WI38 (cell line): ENCODE data around the gene ZBTB21.

ENCODE experiments used
- H3K4me3 ChIP-seq: 2 replicates; pipeline ENCODE4 v1.5.1; 2011; ENCODE audit warnings: low read depth, mild to moderate bottlenecking, control low read depth, low read length
- TF ChIP-seq, protein P1 (sequence below): IDR thresholded peaks from 2 replicates; pipeline ENCODE4 v1.5.1; 2012; ENCODE audit warnings: low read depth, mild to moderate bottlenecking, control low read depth, low read length

The ZBTB21 gene

DNA sequence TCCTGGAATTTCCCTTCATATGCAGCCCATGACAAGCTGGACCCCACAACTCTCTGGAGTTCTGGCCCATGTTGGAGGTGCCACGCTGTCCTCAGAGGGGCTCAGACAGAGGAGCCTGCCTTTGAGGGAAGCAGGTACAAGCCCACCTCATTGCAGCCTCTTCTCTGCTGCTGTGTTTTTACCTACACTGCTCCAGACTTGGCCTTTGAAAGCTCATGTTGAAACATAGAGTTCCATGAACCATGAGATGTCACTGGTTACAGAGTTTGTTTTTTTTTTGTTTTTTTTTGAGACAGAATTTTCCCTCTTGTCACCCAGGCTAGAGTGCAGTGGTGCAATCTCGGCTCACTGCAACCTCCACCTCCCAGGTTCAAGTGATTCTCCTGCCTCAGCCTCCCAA lies 22.1 kb upstream of the ZBTB21 start:
- TF ChIP-seq, protein P1, sequence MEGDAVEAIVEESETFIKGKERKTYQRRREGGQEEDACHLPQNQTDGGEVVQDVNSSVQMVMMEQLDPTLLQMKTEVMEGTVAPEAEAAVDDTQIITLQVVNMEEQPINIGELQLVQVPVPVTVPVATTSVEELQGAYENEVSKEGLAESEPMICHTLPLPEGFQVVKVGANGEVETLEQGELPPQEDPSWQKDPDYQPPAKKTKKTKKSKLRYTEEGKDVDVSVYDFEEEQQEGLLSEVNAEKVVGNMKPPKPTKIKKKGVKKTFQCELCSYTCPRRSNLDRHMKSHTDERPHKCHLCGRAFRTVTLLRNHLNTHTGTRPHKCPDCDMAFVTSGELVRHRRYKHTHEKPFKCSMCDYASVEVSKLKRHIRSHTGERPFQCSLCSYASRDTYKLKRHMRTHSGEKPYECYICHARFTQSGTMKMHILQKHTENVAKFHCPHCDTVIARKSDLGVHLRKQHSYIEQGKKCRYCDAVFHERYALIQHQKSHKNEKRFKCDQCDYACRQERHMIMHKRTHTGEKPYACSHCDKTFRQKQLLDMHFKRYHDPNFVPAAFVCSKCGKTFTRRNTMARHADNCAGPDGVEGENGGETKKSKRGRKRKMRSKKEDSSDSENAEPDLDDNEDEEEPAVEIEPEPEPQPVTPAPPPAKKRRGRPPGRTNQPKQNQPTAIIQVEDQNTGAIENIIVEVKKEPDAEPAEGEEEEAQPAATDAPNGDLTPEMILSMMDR = no peak
- H3K4me3 ChIP-seq = no peak overlapping the region

DNA sequence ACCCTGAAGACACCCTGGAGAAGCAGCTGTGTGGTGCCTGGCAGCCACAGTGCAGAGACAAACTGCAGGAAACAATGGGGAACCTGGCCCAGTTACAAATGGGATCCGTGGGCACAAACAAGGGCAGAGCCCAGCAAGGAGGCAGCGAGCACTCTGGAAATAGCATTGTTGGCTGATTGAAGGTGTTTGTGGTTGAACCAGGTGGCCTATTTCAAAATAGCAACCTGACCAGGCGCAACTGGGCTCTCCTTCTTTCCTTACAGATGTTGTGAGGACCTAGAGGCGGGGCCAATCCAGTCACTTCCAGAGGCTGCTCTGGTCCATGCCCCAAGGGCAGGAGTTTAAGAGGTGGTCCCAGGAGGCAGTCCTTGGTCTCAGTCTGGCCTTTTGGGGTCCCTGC lies 21.7 kb upstream of the ZBTB21 start:
- TF ChIP-seq, protein P1 = no peak
- no peak overlapping the region for H3K4me3 ChIP-seq

DNA sequence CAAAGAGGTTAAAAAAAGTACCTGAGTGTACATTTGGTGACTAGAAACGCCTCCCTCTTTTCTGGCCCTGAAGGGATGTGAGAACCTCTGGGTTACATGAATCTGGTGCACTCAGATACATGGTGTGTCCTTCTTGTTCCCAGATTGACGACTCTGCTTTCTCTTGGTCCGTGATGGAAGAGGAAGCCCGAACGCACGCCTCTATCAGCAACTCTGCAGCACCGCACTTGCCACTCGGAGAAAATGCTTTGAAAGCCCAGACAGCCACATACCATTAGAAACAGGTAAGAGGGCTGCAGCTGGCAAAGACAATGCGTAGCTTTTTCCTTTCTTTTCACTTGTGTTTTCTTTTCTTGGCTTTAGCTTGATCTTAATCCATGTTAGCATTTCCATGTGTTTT lies 21.1 kb upstream of the ZBTB21 start:
- TF ChIP-seq, protein P1 = no peak
- H3K4me3 ChIP-seq = no peak overlapping the region

DNA sequence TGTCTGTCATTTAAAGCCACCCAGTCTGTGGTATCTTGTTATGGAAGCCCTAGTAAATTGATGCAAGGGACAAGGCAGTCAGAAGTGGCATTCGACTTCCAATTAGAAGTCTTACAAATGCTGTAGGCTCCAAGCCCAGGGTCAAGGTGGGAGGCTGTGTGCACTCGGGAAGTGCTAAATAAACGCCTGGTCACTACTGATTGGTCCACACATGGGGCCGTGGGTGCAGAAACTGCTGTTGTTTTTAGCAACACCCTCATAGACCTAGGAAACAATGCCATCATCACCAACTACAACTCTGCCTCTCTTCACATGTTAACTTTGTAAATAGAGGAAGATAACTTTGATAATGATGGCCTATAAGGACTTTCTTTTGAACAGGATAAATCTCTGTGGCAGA lies 20.2 kb upstream of the ZBTB21 start:
- TF ChIP-seq, protein P1 = no peak

DNA sequence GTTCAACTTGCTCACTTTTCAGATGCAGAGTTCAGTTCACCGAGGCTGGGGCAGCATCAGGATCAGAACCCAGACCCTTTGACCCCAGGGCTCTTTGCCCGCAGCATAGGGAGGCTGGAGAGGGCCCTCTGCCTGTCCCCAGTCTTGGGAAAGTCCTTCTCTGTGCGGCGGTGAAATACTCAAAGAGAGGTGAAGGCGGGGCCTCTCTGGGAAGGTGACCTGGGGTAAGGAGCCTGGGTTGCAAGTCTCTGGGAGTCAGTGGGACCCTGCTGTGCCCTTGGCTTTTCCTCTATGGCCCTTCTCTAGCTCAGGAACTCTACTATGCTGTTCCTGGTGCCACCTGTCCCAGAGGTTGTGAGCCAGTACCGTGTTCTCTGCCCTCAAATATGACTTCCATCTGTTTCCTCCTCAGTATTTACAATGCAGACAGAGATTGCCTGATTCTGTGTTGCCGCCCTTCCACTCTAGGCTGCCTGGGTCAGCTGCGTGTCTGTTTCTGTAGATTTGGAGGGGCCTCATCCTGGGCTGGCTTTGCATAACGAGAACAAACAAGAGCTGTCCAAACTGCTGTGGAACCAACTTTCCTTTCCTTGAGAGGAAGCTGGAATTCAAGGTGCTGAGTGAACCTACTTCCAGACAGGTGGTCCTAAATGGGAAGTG lies 18.7 kb upstream of the ZBTB21 start:
- TF ChIP-seq, protein P1 = no peak
- H3K4me3 ChIP-seq = no peak overlapping the region

More for the DNA sequence above, 20.2 kb upstream of the ZBTB21 start:
- H3K4me3 ChIP-seq = no peak overlapping the region

DNA sequence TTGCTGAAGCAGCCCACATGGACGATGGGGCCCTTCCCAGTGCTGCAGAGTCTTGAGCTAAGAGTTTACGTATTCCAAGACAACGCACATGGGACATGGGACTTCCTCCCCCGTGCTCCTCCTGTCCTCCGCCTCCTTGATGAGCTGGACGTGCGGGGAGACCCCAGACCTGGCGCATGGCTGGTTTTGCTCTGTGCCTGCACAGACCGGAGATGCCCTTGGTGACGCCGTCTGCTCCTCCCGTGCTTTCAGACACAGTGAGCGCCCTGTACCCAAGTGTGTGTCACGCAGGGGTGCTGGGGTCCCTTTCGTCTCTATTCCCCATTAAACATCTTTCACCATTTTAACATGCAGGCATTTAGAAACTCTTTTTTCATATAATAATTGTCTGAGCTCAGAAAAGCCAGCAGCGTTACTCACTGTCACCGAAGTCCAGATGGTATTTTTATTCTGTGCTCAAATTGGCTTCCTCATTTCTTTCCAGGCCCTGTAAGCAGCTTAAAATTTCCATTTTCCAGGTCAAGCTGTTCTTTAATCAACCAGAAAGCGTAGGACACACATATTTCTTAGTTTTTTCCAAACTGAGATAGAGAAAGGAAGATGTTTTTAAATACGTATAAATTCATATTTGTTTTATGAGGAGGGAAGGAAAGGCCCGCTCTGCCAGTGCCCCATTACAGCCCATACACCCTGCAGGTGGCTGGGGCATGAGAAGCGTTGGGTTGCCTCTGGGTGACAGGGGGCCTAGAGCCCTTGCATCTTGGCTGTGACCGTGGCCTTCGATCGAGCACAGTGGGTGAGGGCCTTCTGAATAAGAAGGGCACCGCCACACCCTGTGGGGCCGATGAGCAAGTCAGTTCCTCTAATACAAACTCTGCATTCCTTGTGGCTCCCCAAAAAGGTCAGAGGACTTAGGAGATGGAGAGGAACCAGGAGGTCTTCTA lies 17.9 kb upstream of the ZBTB21 start:
- TF ChIP-seq, protein P1 = no peak
- H3K4me3 ChIP-seq = no peak overlapping the region
